SH-SY5Y (cell line): ENCODE results near the gene PDE9A.

ENCODE experiments used
- GATA2 ChIP-seq: IDR thresholded peaks from 2 replicates; pipeline ENCODE4 v1.6.1; 2011; ENCODE audit warnings: mild to moderate bottlenecking, low read depth, low read length
- GATA3 ChIP-seq: IDR thresholded peaks from 2 replicates; pipeline ENCODE4 v1.6.1; 2011; ENCODE audit warnings: low read depth, mild to moderate bottlenecking, low read length, moderate library complexity

DNA sequence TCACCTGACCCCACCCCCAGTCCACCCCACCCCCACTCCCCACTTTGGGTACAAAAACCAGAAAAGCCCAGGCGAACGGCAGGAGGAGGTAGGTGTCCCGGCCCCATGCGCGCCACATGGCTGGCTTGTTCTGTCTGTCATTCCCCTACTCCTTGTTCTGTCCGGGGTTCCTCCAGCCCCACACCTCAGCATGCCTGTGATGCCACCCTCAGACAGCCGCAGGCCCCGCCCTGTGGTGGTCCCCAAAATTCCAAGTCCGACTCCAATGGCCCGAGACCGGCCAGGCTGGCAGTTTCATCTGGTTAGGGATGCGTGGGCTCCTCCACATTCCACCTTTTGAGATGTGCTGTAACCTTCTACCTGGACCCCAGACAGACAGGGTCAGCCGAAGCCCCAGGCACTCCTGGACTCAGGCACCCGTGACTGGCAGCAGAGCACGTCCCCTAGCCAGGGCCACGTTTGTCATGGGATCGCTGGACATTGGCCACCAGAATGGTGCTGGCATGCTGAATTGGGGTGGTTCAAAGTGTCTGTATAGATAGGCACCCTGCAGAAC lies 131.6 kb downstream of the PDE9A start:
- no peak for TF ChIP-seq GATA2
- TF ChIP-seq GATA3: no peak
